HepG2 (cell line): ENCODE measurements around the gene MYO1E. TPM values are rescaled to one million over a fixed set of nuclear protein-coding genes. Genes with fewer than 3 reads are reported as not detected.

Source experiments
- ATAC-seq: fragments of 200-7000 bp; cut with Tn5 transposase; 3 replicates; pipeline ENCODE4 v1.9.1; 2020; ENCODE audit warnings: mild to moderate bottlenecking, moderate library complexity
- BruUV-seq: library from RNA; stranded (reverse); fragments of 400-500 nt; replicated peaks from 2 replicates; lab custom pipeline; 2021; lab: Mats Ljungman, UMichigan
- CTCF ChIA-PET: fragments of 300-600 bp; formaldehyde crosslinking; extraction: SDS; loops from one replicate; lab custom pipeline; 2021; ENCODE audit warnings: low total read pairs, inconsistent platforms, low intra/inter-chr PET ratio; lab: Yijun Ruan, JAX
- POLR2A ChIA-PET: fragments of 350-600 bp; sonication (Branson Sonifier 250); formaldehyde crosslinking; loops from one replicate; lab custom pipeline; 2020; ENCODE audit warnings: antibody characterized with exemption, inconsistent platforms; lab: Yijun Ruan, JAX
- DNase-seq: peaks from one replicate; pipeline ENCODE4 v3.0.0-alpha.2; 2015; ENCODE audit warnings: low spot score
- FAIRE-seq: peaks from 3 replicates; lab custom pipeline; 2011; peaks lifted over from hg19 to GRCh38; lab: Jason Lieb, UNC
- H2AFZ ChIP-seq: one replicate; pipeline ENCODE4 v1.6.1; 2011; ENCODE audit warnings: low read length, inconsistent platforms
- H3K27ac ChIP-seq: fragments of 300-600 bp; 3 replicates; pipeline ENCODE4 v1.8.0; 2011; ENCODE audit warnings: mixed run types, mild to moderate bottlenecking, mixed read lengths, low read length, inconsistent platforms; ENCODE audit not compliant: insufficient read depth; ENCODE audit errors: extremely low read length
- H3K27me3 ChIP-seq, 2 experiments: fragments of 200-600 bp in 1 of 2; 2 replicates in 1 of 2; 3 replicates in 1 of 2; pipeline versions ENCODE4 v1.6.0 to v1.8.0; 2011; ENCODE audit warnings: low read length in 2 of 2, mild to moderate bottlenecking in 2 of 2, moderate library complexity in 2 of 2, inconsistent platforms in 1 of 2; ENCODE audit not compliant: insufficient read depth in 2 of 2, control insufficient read depth in 1 of 2
- H3K36me3 ChIP-seq, 2 experiments: fragments of 200-600 bp in 1 of 2; replicated peaks in 1 of 2; 2 replicates in 1 of 2; 3 replicates in 1 of 2; pipeline versions ENCODE4 v1.5.1 to v1.8.0; 2011; ENCODE audit warnings: low read length in 2 of 2, inconsistent platforms in 1 of 2; ENCODE audit not compliant: insufficient read depth in 2 of 2, control insufficient read depth in 1 of 2
- H3K4me1 ChIP-seq: 2 replicates; pipeline ENCODE4 v1.5.1; 2012; ENCODE audit warnings: low read length, inconsistent platforms; ENCODE audit not compliant: insufficient read depth
- H3K4me2 ChIP-seq: 2 replicates; pipeline ENCODE4 v1.6.0; 2011; ENCODE audit warnings: low read depth, low read length, inconsistent platforms
- H3K4me3 ChIP-seq, 3 experiments: fragments of 200-600 bp in 1 of 3; sonication (generic), shearing (Covaris generic) in 1 of 3; replicated peaks in 1 of 3; 2 replicates each; pipeline ENCODE4 v1.5.1; 2011 to 2016; ENCODE audit warnings: low read length in 3 of 3, inconsistent platforms in 2 of 3, low read depth in 2 of 3, mild to moderate bottlenecking in 2 of 3, control low read depth in 1 of 3, mixed read lengths in 1 of 3; ENCODE audit not compliant: insufficient read depth in 1 of 3
- H3K79me2 ChIP-seq: one replicate; pipeline ENCODE4 v1.6.1; 2011; ENCODE audit warnings: low read length, inconsistent platforms; ENCODE audit not compliant: insufficient read depth
- H3K9ac ChIP-seq: 2 replicates; pipeline ENCODE4 v1.6.0; 2011; ENCODE audit warnings: mild to moderate bottlenecking, low read depth, low read length, inconsistent platforms; ENCODE audit not compliant: insufficient read depth
- H3K9me3 ChIP-seq: 2 replicates; pipeline ENCODE4 v1.5.1; 2012; ENCODE audit warnings: mild to moderate bottlenecking, low read length
- H4K20me1 ChIP-seq: 2 replicates; pipeline ENCODE4 v1.6.0; 2011; ENCODE audit warnings: inconsistent platforms, mild to moderate bottlenecking, low read length, moderate library complexity; ENCODE audit not compliant: insufficient read depth
- DMAP1 ChIP-seq: IDR thresholded peaks from 2 replicates; pipeline ENCODE4 v1.6.1; 2016
- DNMT3B ChIP-seq: conservative IDR thresholded peaks from 2 replicates; pipeline ENCODE4 v1.6.1; 2016; ENCODE audit warnings: missing biosample characterization, control low read depth
- ELK4 ChIP-seq: sonication (generic); formaldehyde crosslinking; IDR thresholded peaks from 2 replicates; pipeline ENCODE4 v1.9.0; 2021; ENCODE audit warnings: missing genetic modification reagents, borderline replicate concordance
- HCFC1 ChIP-seq: fragments of 150-350 bp; IDR thresholded peaks from 2 replicates; pipeline ENCODE4 v1.6.1; 2014; ENCODE audit warnings: low read depth, low read length
- IKZF4 ChIP-seq: sonication (generic); formaldehyde crosslinking; IDR thresholded peaks from 2 replicates; pipeline ENCODE4 v1.5.1; 2020; ENCODE audit warnings: borderline replicate concordance, mild to moderate bottlenecking, low read depth, missing genetic modification reagents; ENCODE audit errors: not compliant biosample characterization
- NFYB ChIP-seq: sonication (generic); formaldehyde crosslinking; IDR thresholded peaks from 2 replicates; pipeline ENCODE4 v1.4.0; 2020; ENCODE audit warnings: missing genetic modification reagents
- PBX3 ChIP-seq: sonication (generic); formaldehyde crosslinking; IDR thresholded peaks from 2 replicates; pipeline ENCODE4 v1.8.1; 2023; ENCODE audit warnings: missing genetic modification reagents, inconsistent platforms, borderline replicate concordance
- THRA ChIP-seq: sonication (generic); formaldehyde crosslinking; IDR thresholded peaks from 2 replicates; pipeline ENCODE4 v1.4.0; 2020; ENCODE audit warnings: missing genetic modification reagents, borderline replicate concordance
- TRIM24 ChIP-seq: sonication (generic); formaldehyde crosslinking; IDR thresholded peaks from 2 replicates; pipeline ENCODE4 v1.8.0; 2022; ENCODE audit warnings: mild to moderate bottlenecking, missing genetic modification reagents
- ZNF234 ChIP-seq: sonication (generic); formaldehyde crosslinking; conservative IDR thresholded peaks from 2 replicates; pipeline ENCODE4 v1.5.1; 2020; ENCODE audit warnings: mild to moderate bottlenecking, missing genetic modification reagents
- ZNF446 ChIP-seq: sonication (generic); formaldehyde crosslinking; IDR thresholded peaks from 2 replicates; pipeline ENCODE4 v1.5.0; 2020; ENCODE audit warnings: mild to moderate bottlenecking, missing genetic modification reagents
- ZNF709 ChIP-seq: sonication (generic); formaldehyde crosslinking; IDR thresholded peaks from 2 replicates; pipeline ENCODE4 v1.5.0; 2020; ENCODE audit warnings: mild to moderate bottlenecking, missing genetic modification reagents
- WGBS: methylation state at CpG from one replicate; pipeline ENCODE4 v1.1.6; 2017; ENCODE audit warnings: low lambda C conversion rate; 5-methylcytosine and 5-hydroxymethylcytosine counted together
- in situ Hi-C: cut with HindIII; loops from 2 replicates; pipeline ENCODE4 v1.10.0; 2017; ENCODE audit warnings: low pct_unique_long_range_greater_than_20kb; ENCODE audit not compliant: extremely low pct_ligation_motif_present
- intact Hi-C: fragments of 100-400 bp; cut with micrococcal nuclease; formaldehyde crosslinking; loops from one replicate; pipeline ENCODE4 v1.10.0; 2022; ENCODE audit not compliant: unreplicated experiment
- polyA plus RNA-seq, 8 experiments: library from polyadenylated mRNA; depleted of rRNA in 3 of 8; stranded (reverse) in 7 of 8; unstranded in 1 of 8; fragments of >200 nt; fragmentation: Illumina TruSeq in 4 of 8; extraction: Trizol in 4 of 8; gene quantifications; 2 replicates each; pipeline versions ENCODE4 v1.2.1 to v1.2.3, GENCODE V29; 2011 to 2016; ENCODE audit warnings: low read depth in 4 of 8, missing spikeins in 1 of 8, mixed read lengths in 1 of 8; ENCODE audit not compliant: insufficient read depth in 1 of 8
- total RNA-seq, 5 experiments: library from RNA; depleted of rRNA; stranded (reverse); fragments of >200 nt; fragmentation: Illumina TruSeq; extraction: Trizol; gene quantifications; 2 replicates each; pipeline ENCODE4 v1.2.3, GENCODE V29; 2016; ENCODE audit warnings: low read depth in 1 of 5
- TF ChIP-seq, protein P1 (sequence below): sonication (generic); formaldehyde crosslinking; IDR thresholded peaks from 2 replicates; pipeline ENCODE4 v1.8.0; 2022; ENCODE audit warnings: mild to moderate bottlenecking, missing genetic modification reagents, moderate library complexity
- TF ChIP-seq, protein P2 (sequence below): sonication (generic); formaldehyde crosslinking; IDR thresholded peaks from 2 replicates; pipeline ENCODE4 v1.4.0; 2020; ENCODE audit warnings: missing genetic modification reagents
- TF ChIP-seq, protein P3 (sequence below): IDR thresholded peaks from 2 replicates; pipeline ENCODE4 v1.6.1; 2016; ENCODE audit warnings: low read depth, borderline replicate concordance

The MYO1E gene
- total and polyA plus RNA-seq, 2 of the 13 experiments (the other 11 are each of a cell fraction or from before 2014, with no cell fraction given), result 15.7 to 25.1 TPM

DNA sequence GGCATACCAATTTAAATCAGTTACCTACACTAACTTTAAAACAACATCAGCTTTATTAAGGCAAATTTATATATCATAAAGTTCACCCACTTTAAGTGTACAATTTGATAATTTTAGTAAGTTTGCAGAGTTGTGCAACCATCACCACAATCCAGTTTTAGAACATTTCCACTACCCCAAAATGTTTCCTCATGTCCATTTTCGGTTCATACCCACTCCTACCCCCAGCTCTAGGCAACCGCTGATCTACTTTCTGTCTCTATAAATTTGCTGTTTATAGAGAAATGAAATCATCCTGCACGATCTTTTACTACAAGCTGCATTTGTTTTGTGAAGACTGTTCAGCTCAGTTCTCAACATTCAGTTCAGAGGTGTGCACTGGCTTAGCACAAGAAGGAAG lies 33.8 kb upstream of the MYO1E start:
- BruUV-seq, result no TSS peak
- WGBS, result 49% methylated on average over 3 of the region's 3 CpGs
- no peak overlapping the region for H3K4me2 ChIP-seq
- TF ChIP-seq DMAP1 (no peak), TRIM24 (CRISPR knock-in tag) (no peak), ELK4 (CRISPR knock-in tag) (no peak), THRA (no peak), ZNF234 (CRISPR knock-in tag) (no peak), HCFC1 (no peak), NFYB (no peak), PBX3 (CRISPR knock-in tag) (no peak), DNMT3B (CRISPR knock-in tag) (no peak), IKZF4 (CRISPR knock-in tag) (no peak), ZNF446 (no peak), ZNF709 (CRISPR knock-in tag) (no peak)
- TF ChIP-seq, protein P1, sequence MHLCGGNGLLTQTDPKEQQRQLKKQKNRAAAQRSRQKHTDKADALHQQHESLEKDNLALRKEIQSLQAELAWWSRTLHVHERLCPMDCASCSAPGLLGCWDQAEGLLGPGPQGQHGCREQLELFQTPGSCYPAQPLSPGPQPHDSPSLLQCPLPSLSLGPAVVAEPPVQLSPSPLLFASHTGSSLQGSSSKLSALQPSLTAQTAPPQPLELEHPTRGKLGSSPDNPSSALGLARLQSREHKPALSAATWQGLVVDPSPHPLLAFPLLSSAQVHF, result no peak
- TF ChIP-seq, protein P2, sequence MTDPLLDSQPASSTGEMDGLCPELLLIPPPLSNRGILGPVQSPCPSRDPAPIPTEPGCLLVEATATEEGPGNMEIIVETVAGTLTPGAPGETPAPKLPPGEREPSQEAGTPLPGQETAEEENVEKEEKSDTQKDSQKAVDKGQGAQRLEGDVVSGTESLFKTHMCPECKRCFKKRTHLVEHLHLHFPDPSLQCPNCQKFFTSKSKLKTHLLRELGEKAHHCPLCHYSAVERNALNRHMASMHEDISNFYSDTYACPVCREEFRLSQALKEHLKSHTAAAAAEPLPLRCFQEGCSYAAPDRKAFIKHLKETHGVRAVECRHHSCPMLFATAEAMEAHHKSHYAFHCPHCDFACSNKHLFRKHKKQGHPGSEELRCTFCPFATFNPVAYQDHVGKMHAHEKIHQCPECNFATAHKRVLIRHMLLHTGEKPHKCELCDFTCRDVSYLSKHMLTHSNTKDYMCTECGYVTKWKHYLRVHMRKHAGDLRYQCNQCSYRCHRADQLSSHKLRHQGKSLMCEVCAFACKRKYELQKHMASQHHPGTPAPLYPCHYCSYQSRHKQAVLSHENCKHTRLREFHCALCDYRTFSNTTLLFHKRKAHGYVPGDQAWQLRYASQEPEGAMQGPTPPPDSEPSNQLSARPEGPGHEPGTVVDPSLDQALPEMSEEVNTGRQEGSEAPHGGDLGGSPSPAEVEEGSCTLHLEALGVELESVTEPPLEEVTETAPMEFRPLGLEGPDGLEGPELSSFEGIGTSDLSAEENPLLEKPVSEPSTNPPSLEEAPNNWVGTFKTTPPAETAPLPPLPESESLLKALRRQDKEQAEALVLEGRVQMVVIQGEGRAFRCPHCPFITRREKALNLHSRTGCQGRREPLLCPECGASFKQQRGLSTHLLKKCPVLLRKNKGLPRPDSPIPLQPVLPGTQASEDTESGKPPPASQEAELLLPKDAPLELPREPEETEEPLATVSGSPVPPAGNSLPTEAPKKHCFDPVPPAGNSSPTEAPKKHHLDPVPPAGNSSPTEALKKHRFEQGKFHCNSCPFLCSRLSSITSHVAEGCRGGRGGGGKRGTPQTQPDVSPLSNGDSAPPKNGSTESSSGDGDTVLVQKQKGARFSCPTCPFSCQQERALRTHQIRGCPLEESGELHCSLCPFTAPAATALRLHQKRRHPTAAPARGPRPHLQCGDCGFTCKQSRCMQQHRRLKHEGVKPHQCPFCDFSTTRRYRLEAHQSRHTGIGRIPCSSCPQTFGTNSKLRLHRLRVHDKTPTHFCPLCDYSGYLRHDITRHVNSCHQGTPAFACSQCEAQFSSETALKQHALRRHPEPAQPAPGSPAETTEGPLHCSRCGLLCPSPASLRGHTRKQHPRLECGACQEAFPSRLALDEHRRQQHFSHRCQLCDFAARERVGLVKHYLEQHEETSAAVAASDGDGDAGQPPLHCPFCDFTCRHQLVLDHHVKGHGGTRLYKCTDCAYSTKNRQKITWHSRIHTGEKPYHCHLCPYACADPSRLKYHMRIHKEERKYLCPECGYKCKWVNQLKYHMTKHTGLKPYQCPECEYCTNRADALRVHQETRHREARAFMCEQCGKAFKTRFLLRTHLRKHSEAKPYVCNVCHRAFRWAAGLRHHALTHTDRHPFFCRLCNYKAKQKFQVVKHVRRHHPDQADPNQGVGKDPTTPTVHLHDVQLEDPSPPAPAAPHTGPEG (CRISPR knock-in tag), result no peak
- TF ChIP-seq, protein P3, sequence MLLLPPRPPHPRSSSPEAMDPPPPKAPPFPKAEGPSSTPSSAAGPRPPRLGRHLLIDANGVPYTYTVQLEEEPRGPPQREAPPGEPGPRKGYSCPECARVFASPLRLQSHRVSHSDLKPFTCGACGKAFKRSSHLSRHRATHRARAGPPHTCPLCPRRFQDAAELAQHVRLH (CRISPR knock-in tag), result no peak

More for the DNA sequence above, 33.8 kb upstream of the MYO1E start:
- Histone ChIP-seq H3K9ac (no peak overlapping the region), H3K4me3 (no peak overlapping the region), H3K79me2 (no peaks in the 10 kb centered on the region), H3K9me3 (no peaks in the 10 kb centered on the region), H4K20me1 (no peaks in the 10 kb centered on the region), H3K36me3 (no peaks in the 10 kb centered on the region), H3K27me3 (peaks cover 0 to 13% of the 10 kb centered on the region in 2 experiments; a peak in 2 of 5 replicates), H2AFZ (no peak overlapping the region), H3K4me1 (peaks cover 33% of the 10 kb centered on the region), H3K27ac (no peak overlapping the region)
- ChIA-PET POLR2A (interaction anchor here (0.9 kb wide), 1 partner anchor 34 kb away, joined by 3 read pairs; the partner anchor contains the start of gene MYO1E), CTCF (no interaction called here)
- in situ Hi-C loops, result no loop called here
- no peak for ATAC-seq
- no peak for DNase-seq
- intact Hi-C loops, result no loop called here
- FAIRE-seq, result no peak
